Measurements from ENCODE around the gene ZBTB24.

- TF ChIP-seq CTCF (conservative IDR thresholded peaks at IDR 0.05 in 1 of 2, IDR thresholded peaks at IDR 0.05 in 1 of 2; ENCODE audit: extremely low read depth in 1 of 2, insufficient read depth in 1 of 2, low read depth in 1 of 2, low read length in 2 of 2), result no peak
- no peak for TF ChIP-seq EZH2 (IDR thresholded peaks at IDR 0.05; ENCODE audit: borderline replicate concordance, low read length)
These were observed 4.0 kb downstream of the ZBTB24 start for GRCh38 chr6:109478841-109479624.

All from mammary epithelial cell (primary cell).